HG02970 (cell line): Measurements from ENCODE around the gene HLA-DPB1.

ENCODE experiments used
- ATAC-seq: cut with Tn5 transposase; IDR thresholded peaks from one replicate; pipeline ENCODE4 v1.9.1; 2021; ENCODE audit warnings: mild to moderate bottlenecking, moderate library complexity, moderate number of reproducible peaks; ENCODE audit not compliant: unreplicated experiment, low FRiP score

Gene HLA-DPB1

DNA sequence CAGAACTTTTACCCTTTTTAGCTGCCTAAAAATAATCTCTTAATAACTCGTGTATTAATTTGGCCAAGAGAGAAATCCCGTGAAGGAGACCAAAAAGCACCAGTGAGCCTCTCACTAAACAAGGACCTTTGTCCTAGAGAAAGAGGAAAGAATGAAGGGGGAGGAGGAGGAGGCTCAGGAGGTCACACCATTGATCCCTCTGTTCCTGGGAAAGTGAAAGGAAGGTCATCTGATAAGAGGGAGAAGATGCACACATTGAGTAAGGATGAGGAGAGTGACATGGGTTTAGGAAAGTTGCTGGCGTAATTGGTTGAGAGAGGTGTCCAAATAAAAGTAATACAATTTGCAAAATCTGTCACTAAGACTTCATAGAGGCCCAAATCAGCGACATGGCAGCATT is 49.2 kb downstream of the HLA-DPB1 start:
- no peak for ATAC-seq

DNA sequence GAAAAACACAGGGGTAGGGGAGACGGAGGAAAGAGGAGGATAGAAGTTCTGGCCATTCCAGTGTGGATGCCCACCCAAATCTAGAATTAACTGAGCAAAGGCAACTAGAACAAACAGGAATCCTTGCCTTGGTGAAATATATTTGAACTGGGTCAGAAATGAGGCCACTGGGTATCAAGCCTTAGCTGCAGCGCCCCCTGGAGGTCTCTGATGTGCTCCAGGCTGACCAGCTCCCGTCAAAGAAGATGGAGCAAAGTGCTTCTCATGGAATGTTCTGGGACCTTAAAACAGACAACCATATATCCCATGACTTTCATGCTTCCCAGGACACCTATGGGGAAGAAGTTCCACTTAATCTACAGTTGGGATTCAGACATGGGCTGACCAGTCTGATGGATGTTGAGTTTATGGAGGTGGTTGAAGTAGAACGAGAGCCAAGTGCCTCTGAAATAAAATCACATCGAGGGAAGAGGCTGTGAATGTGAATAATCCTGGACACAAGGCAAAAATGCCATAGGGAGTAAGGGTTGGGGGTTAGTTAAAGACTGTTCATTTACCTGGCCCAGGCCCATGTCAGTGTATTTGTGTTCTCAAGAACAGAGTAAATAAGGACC is 50.4 kb downstream of the HLA-DPB1 start:
- ATAC-seq = no peak

DNA sequence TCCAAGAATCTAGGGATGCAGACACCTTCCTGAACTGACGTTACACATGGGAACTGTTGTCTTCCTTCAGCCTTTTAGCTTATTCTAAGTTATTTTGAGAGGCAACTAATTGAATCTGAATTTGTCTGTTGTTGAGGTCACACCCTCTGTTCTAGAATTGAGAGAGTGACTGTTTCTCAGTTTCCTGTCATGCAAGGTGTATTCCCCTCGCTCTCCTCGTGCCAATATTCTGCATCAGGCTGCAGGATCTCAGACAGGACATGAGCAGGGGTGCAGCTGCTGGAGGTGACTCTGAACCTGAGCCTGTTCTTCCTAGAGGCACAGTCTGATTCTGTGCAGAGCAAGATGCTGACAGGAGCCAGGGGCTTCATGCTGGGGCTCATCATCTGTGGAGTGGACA is 52.5 kb downstream of the HLA-DPB1 start:
- ATAC-seq = no peak

DNA sequence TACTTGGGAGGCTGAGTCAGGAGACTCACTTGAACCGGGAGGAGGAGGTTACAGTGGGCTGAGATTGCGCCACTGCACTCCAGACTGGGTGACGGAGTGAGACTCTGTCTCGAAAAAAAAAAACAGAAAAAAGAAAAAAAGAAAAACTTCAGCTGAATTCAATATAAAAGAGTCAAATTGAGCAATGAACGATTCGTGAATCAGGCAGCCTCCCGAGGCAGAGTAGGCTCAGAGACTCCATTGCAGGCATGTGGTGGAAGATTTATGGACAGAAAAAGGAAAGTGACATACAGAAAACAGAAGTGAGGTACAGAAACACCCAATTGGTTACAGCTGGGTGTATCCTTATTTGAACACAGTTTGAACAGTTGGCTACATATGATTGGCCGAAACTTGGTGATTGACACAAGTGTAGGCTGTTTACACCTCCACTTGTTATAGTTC is 56.3 kb downstream of the HLA-DPB1 start:
- ATAC-seq = no peak

DNA sequence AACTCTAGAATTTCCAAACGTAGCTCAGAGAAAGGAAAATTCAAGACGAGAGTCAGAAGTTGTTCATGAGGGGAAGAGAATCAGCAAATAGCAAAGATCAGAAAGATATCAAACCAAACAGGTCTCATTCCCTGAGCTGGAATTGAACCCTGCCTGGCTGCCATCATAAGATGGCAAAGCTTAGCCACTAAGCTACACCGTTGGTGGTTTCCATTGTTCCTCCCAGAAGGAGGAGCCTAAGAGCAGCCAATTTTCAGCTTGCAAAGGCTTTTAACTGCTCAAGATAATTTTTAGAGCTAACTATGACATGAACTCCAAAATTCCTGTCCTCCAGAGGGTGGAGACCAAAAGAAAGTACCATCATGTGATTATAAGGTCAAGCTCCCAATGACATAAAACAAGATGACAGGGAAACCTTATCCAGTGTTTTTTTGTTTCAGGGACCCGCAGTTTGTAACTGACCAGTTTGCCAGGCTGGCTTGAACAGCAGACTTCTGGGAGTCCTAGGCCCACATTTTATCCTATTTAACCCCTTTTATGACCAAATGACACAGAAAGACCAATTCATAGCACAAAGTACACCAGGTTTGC is 60.6 kb downstream of the HLA-DPB1 start:
- ATAC-seq = no peak
